ENCODE results near the gene SRPK2.
"Not testable (repeated sequence)": the region's sequence is repeated elsewhere in the genome, so short reads cannot be mapped to it uniquely, and the experiment has no call there.

SRPK2 gene

DNA sequence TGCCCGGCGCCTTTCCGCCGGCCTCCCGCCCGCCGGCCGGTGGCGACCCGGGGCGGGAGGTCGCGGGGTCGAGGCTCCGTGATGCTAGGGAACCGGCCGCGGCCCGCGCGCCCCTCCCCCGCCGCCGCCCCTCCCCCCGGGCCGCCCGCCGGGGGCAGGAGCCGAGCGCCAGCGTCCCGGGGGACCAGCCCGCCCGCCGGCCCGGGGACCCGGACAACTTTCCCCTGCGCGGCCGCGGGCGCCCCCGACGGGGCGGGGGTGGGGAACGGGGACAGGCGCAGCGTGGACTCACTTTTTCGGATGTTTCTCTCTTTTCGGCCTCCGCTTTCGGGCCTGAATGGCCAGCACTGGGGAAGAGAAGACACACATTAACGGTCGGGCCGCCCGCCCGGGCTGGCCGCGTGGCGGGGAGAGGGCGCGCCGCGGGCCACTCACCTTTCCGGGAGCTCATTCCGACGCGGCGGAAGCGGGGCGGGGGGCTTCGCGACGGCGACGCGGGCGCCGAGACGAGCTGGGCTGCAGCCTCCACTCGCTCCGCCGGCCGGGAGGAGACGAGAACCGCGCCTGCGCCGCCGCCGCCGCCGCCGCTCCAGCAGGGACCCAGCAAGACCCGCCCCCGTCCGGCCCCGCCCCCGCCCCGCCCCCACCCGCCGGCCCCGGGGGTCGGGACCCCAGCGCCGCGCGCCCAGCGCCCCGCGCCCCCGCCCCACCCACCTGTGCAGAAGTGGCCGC lies at the start of gene SRPK2:
SRPK2 (minus strand) TSS at position 566 of the 732 bp plus-strand sequence.
- peak; percentile 92 for DNase-seq

DNA sequence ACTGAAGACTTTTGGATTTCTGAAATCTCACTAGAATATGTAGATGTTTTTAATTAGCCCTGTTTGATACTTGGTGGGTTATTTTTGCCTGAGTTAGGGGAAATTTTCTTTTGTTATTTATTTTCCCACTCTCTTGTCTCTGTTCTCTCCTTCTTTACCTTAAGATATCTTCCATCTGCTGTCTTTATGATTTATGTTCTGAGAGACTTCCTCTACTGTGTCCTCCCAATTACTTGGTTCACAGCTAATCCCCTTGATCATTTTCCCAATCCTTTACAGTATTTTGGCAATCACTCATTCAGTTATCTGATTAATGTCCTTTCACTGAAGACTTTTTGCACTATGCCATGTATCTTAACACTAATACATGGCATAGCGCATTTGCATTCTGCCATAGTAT lies 49.5 kb upstream of the SRPK2 start:
- no peak for DNase-seq

DNA sequence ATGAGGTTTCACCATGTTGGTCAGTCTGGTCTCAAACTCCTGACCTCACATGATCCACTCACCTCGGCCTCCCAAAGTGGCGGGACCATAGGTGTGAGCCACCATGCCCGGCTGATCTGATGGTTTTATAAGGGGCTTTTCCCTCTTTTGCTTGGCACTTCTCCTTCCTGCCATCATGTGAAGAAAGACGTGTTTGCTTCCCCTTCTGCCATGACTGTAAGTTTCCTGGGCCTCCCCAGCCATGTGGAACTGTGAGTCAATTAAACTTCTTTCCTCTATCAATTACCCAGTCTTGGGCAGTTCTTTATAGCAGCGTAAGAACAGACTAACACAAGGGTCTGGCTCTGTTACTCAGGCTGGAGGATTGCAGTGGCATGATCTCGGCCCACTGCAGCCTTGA lies 48.6 kb upstream of the SRPK2 start:
- not testable (repeated sequence) for DNase-seq

DNA sequence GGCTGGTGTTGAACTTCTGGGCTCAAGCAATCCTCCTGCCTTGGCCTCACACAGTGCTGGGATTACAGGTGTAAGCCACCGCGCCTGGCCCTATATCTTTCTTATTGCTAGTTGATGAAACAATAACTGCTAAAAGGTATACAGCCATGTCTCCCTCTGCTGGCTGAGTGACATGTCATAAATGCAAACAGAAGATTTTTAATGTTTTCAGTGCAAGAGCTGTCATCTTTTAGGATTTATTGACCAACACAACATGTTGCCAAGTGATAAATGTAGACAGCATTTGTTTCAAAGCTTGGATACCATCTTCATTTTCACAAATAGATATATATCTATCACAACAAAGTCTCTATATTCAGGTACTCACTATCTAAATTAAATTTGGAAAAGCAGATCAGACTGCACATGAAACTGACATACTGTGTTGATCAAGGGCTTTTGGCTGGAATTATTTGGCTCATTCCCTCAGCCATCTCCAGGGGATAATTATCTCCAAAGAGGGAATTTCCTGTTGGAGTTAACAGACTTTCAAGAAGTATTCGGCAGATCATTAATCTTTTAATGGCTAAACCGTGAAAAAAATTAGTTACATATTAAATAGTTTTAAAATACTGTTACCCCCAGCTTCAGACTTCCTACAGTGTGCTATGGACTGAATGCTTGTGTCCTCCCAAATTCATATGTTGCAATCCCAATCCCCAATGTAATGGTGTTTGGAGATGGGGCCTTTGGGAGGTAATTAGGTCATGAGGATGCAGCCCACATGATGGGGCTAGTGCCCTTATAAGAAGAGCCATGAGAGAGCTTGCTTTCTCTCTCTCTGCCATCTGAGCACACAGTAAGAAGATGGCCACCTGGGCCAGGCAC lies 41.3 kb upstream of the SRPK2 start:
- no peak for DNase-seq

DNA sequence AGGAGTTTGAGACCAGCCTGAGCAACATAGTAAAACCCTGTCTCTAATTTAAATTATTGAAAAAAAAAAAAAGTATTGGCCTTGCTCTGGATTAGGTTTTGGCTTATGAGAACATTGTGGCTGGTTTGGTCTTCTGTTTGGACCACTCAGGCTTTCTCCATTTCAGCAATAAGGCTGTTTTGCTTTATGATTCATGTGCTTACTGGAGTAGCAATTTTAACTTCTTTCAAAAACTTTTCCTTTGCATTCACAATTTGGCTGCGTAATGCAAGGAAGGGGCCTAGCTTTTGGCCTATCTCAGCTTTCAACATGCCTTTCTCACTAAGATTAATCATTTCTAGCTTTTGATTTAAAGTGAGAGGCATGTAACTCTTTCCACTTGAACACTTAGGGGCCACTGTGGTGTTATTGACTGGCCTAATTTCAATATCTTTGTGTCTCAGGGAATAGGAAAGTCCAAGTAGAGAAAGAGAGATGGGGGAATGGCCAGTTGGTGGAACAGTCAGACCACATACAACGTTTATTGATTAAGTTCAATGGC lies 38.0 kb upstream of the SRPK2 start:
- DNase-seq: no peak

DNA sequence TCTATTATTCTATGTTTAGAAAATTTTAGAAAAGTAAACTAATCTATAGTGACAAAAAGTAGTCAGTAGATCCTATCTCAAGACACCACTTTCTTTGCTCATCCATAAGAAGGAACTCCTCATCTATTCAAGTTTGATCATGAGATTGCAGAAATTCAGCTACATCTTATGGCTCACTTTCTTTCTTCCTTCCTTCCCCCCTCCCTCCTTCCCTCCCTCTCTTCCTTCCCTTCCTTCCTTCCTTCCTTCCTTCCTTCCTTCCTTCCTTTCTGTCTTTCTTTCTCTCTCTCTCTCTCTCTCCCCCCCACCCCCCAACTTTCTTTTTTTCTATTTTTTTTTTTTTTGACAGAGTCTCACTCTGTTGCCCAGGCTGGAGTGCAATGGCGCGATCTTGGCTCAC lies 35.3 kb upstream of the SRPK2 start:
- no peak for DNase-seq

DNA sequence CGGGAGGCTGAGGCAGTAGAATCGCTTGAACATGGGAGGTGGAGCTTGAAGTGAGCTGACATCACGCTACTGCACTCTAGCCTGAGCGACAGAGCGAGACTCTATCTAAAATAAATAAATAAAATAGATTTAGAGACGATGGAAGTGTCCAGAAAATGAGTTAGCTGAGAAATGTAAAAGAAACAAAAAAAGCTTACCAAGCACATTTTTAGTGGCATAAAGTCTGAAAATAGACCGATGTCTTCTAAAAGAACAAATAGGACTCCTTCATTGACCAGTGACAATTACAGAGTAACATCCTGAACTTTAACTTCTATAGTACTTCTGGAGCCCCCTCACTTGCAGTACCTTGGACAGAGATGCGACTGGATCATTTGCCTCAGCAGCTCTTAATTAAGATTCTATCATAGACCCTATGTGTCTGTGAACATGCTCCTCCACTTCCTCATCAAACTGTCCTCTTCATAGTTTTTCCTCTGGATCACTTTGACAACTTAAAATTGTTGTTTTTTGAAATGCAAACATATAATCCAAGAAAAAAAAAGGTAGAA lies 25.2 kb upstream of the SRPK2 start:
- DNase-seq: no peak

DNA sequence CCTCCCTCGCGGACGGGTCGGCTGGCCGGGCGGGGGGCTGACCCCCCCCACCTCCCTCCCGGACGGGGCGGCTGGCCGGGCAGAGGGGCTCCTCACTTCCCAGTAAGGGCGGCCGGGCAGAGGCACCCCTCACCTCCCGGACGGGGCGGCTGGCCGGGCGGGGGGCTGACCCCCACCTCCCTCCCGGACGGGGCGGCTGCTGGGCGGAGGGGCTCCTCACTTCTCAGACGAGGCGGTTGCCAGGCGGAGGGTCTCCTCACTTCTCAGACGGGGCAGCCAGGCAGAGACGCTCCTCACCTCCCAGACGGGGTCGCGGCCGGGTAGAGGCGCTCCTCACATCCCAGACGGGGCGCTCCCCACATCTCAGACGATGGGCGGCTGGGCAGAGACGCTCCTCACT lies 22.1 kb upstream of the SRPK2 start:
- DNase-seq: not testable (repeated sequence)

DNA sequence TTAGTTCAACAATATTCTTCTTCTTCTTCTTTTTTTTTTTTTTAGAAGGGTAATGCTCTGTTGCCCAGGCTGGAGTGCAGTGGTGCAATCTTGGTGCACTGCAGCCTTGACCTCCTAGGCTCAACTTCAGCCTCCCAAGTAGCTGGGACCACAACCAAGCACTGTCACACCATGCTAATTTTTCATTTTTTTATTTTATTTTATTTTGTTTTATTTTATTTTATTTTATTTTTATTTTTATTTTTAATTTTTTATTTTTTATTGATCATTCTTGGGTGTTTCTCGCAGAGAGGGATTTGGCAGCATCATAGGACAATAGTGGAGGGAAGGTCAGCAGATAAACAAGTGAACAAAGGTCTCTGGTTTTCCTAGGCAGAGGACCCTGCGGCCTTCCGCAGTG lies 21.1 kb upstream of the SRPK2 start:
- DNase-seq: not testable (repeated sequence)

DNA sequence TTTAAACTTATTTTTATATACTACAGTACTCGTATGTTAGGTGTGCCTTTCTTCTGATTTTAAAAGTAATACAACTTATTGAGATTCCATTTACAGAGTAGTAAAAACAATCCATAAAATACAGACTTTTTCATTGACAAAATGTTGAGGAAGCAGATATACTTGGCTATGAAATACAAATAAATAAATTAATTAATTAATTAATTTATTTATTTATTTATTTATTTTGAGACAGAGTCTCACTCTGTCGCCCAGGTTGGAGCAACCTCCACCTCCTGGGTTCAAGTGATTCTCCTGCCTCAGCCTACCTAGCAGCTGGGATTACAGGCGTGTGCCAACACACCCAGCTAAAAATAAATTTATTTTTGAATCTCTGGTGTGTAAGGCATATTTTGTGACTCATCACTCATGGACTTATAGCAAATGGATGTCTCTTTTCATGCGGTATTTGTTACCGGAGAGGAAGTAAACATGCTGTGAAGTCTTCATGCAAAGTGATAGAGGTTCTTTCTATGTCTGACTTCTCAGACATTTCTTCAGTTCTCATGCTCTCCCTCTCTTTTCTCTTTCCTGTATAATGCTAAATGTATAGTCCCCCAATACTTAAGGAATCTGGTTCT lies 20.2 kb upstream of the SRPK2 start:
- no peak for DNase-seq

DNA sequence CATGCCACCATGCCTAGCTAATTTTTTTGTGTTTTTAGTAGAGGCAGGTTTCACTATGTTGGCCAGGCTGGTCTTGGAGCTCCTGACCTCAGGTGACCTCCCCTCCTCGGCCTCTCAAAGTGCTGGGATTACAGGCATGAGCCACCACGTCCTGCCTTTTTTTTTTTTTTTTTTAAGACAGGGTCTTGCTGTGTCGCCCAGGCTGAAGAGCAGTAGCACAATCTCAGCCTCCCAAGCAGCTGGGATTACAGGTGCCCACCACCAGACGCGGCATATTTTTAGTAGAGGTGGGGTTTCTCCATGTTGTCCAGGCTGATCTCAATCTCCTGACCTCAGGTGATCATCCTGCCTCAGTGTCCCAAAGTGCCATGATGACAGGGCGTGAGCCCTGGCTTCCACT lies 14.4 kb upstream of the SRPK2 start:
- DNase-seq: no peak

DNA sequence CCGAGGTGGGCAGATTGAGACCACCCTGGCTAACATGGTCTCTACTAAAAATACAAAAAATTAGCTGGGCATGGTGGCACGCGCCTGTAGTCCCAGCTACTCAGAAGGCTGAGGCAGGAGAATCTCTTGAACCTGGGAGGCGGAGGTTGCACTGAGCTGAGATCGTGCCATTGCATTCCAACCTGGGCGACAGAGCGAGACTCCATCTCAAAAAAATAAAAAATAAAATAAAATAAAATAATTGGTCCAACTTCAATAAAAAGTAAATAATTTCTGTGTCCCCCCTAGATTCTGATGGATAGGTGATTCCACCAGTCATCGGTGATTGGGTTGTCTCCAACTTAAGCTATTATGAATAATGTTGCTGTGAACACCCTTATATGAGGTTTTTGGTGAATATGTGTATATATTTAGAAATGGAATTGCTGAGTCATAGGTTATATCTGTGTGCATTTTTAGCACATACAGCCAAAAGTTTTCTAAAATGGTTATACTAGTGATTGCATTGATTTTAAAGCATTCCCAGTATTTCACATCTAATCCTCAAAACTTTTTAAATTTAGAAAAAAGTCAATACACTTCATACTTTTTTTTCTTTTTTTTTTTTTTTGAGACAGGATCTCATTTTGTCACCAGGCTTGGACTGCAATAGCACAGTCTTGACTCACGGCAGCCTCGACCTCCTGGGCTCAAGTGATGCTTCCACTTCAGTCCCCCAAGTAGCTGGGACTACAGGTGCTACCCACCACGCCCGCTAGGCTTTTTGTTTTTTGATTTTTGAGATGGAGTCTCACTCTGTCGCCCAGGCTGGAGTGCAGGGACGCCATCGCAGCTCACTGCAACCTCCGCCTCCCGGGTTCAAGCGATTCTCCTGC lies 13.7 kb upstream of the SRPK2 start:
- no peak for DNase-seq

DNA sequence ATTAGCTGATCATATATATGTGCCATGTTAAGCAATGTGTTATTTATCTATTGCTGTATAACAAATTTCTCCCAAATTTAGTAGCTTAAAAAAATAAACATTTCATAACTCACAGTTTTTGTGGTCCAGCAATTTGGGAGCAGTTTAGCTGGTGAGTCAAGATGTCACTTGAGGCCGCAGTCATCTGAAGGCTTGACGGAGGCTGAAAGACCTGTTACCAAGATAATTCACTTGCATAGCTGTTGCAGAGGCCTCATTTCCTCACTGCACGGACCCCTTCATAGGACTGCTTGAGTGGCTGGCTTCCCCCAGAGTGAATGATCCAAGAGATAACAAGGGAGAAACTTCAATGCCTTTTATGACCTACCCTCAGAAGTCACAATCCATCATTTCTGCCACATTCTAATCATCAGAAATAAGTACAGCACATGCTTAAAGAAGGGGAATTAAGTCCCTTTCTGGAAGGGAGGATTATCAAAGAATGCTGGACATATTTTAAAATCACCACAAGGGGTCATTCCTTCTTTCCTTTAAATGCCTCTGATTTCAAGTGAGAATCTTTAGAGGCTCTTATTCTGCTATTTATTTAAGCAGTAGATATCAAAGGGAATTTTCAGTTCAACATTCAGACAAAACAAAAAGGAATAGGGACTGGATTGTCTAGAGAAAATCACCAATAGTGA lies 10.5 kb upstream of the SRPK2 start:
- no peak for DNase-seq

DNA sequence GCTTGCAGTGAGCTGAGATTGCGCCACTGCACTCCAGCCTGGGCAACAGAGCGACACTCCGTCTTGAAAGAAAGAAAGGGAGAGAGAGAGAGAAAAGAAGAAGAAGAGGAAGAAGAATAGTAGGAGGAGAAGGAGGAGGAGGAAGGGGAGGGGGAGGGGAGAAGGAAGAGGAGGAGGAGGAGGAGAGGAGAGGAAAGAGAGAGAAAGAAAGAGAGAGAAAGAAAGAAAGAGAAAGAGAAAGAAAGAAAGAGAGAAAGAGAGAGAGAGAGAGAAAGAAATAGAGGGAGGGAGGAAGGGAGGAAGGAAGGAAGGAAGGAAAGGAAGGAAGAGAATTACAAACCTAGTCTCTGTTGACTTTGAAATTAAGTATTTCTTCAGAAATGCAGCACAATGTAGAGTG lies 7.8 kb upstream of the SRPK2 start:
- DNase-seq: no peak

DNA sequence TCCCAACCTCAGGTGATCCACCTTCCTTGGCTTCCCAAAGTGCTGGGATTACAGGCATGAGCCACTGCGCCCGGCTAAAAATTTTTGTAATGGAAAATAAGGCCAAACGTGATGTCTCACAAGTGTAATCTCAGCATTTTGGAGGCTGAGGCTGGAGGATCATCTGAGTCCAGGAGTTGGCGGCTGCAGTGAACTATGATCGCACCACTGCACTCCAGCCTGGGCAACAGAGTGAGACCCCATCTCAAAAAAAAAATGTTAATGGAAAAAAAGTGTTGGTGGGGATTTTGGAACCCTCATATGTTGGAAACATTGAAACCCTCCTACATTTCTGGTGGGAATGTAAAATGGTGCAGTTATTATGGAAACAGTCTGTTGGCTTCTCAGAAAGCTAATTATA lies 2.7 kb upstream of the SRPK2 start:
- DNase-seq: no peak

DNA sequence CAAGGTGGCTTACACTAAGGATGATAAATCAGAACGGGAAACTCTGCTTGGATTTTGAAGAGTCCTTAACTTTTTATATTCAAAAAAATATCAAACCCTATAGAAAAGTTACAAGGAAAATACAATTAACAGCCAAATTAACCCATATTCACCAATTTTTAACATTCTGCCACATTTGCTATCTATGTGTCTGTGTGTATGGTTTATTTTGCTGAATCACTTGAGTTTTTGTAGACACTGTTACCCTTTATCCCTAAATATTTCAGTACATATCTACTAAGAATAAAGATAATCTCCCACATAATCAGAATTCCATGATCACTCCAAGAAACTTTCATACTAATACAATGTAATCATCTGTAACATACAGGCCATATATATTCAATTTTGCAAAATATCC lies 1.2 kb upstream of the SRPK2 start:
- DNase-seq: no peak

DNA sequence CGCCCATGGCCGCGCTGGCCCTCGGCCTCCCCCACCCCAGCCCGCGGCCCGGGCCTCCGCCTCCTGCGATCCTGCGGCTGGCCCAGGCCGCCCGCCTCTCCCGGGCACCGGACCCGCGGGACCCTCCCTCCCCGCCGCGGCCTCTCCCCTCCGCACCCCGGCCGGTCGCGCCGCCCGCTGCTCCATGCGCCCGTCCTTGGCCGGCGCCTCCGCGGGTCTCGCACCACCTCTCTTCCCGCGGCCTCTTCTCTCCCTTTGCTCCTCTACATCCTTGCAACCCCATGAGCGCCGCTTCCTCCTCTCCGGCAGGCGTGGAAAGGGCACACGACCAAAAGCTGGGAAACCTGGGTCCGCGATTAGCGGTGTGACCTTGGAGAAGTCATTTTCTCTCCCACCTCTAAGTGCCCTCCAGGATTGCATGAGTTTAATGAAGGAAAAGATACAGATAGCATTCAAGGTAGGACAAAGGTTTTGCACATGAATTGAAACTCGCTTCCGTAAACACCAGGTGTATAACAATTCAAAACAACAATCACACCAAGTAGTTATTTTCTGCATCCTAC lies 448 bp upstream of the SRPK2 start:
- DNase-seq: peak; percentile 78

DNA sequence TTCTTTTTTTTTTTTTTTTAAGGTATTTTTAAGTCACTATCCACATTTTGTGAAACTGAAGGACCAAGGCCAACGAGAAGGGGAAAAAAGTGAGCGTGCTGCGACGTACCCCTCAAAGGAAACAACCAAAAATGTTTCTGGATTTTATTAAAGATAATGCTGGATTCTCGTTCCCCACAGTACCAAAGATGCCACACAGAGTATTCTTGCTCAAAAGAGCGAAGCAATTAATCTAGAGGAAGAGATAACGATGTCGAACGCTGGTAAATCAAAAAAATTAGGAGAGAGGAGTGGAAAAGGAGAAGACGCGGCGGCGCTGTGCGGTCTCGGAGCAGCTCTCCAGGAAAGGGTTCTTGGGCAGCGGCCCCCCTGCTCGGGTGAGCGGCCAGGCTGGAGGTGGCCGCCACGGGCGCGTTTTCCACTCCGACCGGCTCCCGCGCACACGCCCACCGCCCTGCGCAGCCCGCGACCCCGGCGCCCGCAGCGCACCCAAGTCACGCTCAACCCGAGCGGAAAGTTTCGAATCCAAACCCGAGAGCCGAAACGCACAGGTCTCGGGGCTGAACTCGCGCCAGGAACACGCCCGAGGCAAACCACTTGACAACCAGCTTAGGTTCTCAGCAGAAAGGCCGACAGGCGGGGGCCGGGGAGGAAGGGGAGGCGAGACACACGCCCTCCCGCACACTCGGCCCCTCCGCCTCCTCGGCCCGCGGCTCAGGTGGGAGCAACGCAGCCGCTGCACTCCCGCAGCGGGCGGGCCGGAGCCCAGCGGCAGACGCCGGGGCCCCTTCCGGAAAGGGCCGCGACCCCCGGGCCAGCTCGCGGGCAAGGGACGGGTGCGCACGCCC lies 989 bp downstream of the SRPK2 start:
- peak; percentile 84 for DNase-seq

DNA sequence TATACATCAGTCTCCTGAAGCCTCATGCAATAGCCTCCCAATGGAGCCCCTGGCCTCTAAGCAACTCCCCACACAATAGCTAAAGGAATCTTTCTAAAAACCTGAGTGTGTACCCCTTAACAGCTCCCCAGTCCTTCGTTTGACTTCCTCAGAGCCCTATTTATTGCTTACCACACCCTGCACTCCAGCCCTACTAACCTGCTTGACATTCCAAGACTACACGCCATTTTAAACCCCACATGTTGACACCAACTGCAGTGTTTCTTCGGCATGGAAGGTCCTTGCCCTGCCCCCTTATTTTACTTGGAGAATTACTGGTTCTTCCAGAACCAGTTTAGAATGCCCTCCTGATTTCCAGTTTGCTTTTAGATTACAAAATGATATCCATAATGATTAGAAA lies 10.8 kb downstream of the SRPK2 start:
- no peak for DNase-seq

DNA sequence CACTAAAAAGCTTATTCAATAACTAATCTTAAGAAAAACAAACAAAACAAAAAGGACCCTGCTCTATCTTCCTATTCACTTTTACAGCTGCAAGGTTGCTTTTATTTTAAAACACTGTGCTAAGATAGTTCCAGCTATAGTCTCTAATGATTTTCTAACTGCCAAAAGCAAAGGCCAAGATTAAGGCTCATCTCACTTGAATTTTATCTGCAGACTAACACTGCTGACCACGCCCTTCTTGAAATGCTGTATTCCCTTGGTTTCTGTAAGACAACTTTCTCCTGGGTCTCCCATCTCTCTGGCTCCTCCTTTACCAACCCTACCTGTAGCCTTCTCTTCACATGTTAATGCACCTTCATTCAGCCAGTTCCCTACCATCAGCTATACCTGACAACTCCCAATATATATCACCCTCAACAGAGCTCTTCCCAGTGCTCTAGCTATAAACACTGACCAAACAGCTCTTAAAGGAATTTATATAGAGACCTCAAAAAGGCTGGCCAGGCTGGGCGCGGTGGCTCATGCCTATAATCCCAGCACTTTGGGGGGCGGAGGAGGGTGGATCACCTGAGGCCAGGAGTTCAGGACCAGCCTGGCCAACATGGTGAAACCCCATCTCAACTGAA lies 11.7 kb downstream of the SRPK2 start:
- DNase-seq: no peak

Data from islet precursor cell (in vitro differentiated cells).